ENCODE measurements around the gene SELENOH. TPM values are rescaled to one million over a fixed set of nuclear protein-coding genes. Genes with fewer than 3 reads are reported as not detected.

Gene SELENOH
- total RNA-seq, 1 experiment from 2014 or later = 134 TPM

DNA sequence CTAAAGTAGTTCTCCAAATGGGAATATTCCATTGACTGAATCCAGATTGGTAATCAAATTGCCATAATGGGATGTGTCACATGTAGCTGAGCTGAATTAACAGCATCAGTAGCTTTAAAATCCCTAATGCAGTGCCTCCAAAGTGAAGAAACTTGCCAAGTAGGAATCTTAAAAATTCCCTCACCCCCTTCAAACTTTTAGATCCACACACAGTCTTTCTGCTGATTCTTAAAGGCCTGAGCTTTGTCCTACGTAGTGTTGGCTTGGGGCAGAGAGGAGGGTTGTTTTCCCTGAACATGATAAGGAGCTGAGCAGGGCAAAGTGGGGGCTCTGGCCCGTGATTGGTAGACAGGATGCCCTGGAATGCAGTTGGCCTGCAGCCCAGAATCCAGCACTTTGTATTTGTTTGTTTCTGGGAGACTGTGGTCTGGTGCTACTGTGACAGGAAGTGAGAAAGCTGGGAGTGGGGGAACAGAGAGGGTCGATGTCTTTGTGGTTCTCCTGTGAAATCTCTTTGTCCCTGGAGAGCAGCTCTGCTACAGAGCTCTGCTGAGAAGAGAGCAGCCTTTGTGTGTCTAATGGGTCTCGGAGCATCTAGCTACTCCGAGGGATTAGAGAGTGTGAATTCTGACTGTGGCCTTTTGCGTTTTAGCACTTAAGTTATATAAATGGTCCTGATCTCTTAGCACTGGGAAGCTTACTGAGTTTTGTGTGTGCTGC lies 37.2 kb downstream of the SELENOH start:
- peak; percentile 100 for DNase-seq (ENCODE audit: low read depth)

DNA sequence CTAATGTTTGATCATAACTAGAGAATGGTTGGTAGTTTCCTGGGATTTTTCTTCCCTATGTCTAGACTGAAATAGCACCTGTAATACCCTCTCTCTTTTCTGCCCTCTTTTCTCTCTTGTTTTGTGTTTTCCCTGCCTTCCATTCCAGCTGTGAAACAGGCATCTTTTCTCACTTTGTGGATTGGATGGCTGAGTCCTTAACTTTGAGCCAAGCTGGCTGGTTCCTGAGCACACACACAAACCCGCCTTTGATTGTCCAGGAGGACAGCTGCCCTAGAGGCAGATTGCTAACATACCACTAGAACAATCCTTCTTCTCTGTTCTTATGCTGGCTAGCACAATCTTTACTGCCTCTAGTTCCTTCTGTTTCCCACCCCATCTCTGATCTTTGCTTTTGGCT lies 38.0 kb downstream of the SELENOH start:
- peak; percentile 50 for DNase-seq (ENCODE audit: low read depth)

DNA sequence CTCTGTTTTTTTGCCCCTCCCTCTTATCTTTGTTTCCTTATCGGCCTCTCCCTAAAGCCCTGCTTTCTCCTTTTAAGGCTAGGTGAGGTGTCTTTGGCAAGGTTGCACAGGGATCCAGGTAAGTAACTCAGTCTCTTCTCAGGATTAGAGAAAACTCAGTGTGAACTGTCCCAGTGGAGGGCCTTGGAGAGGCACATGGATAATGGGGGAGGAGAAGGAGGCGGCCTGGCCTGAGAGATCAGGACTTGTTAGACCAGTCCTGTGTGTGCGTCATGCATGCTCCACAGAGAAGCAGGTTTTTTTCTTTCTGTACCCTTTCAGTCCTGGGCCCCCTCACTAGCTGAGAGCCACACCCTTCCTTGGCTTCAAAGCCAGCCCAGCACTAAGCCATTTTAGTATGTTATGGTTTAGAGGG lies 40.2 kb downstream of the SELENOH start:
- DNase-seq (ENCODE audit: low read depth) = no peak

DNA sequence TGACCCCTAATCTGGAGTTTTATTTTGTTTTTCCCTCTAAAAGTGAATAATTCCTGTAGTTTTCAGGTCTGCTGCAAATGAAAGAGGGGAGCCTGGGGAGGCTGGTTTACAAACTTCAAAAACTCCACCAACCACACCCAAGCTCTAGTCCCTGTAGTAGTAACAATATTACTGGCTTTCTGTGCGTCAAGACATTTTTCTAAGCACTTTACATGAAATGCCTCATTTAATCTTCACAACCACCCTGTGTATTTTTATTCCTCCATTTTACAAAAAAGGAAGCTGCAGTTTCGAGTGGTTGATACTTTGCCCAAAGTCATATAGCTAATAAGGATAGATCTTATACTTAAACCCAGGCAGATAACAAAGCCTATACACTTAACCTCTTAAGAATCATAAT lies 43.8 kb downstream of the SELENOH start:
- DNase-seq (ENCODE audit: low read depth) = no peak

DNA sequence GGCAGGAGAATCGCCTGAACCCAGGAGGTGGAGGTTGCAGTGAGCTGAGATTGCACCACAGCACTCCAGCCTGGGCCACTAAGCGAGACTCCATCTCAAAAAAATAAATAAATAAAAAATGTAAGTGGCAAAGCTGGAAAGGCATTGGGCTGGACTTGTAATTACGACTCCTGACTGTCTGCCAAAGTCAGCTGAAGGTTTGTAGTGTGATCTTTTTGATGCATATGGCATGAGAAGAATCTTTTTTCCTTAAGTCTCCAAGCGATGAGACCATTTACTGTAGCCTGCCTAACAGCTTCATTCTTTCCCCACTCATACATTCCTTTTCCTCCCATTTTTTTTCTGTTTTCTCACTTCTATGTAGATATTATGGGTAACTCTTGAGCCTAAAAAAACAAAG lies 45.1 kb downstream of the SELENOH start:
- DNase-seq (ENCODE audit: low read depth) = no peak

DNA sequence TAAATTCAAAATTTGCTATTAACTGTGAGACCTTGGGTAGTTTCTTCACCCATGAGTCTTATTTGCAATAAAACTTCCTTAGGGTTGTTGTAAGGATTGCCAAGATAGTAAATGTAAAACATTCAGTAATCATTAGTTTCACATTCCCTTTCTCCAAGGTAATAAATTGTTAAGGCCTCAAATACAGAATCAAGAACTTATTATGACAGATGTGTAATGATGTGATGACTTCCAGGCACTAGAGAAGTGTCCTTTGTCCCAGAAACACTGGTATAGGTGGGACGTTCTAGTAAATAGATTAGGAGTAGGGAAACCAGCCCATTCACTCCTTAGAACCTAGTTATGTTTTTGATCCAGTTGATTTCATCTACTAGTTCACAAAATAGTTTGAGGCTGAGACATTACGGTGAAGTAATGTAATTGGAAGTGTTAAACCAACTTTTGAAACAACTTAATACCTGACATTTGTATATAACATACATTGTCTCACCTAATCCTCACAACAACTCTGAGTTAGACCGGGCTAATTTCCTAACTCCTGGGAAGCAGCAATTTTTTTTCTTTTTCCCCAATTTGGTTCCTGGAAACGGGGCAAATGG lies 45.8 kb downstream of the SELENOH start:
- DNase-seq (ENCODE audit: low read depth) = no peak

DNA sequence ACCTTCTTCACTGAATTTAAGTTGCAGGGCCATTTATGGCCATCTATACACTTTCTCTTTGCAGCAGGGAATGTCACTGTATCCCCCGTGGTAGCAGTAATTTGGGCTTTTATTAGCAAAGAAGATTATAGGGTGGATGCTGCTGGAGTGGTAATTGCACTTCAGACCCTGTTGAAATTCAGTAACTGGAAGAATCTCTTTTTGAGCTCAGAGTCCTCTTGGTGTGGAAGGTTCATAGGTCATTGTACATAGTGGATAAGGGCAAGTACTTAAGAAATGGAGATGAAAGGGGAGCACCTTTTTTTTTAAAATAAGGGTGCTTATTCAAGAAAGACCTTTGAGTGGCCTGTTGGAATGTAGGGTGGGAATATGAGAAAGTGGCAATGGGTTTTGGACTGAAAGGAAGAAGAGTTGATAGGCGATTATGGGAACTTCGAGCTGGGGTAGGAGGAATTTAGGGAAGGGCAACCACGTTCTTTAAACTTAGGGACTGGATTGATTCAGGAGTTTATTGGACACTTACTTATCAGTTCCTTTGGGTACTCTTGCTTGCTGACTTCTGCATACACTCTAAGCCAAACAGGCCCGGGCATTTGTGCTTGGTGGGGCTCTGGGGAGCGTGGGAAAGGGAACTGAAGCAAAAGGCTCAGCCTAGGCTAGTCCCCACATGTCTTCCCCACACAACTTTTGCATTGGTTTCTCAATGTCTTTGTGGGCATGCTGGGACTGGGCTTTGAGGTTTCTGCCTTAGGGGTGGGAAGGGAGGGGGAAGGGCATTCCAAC lies 46.8 kb downstream of the SELENOH start:
- DNase-seq (ENCODE audit: low read depth) = no peak

DNA sequence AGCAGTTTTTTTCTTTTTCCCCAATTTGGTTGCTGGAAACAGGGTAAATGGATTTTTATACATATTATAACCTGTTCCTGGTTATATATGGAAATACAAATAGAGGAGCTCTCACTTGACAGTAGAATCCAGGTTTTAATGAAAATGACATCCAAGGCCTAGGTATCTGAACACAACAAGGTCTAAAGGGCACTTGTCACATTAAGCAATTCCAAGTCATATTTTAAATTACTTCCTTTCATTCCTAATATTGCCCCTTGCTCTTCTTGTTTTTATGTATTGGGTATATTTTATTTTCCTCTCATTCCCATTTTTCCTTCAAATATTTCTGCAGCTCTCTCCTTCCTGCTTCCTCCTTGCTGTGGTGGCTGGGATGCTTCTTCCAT lies 47.4 kb downstream of the SELENOH start:
- DNase-seq (ENCODE audit: low read depth) = no peak

DNA sequence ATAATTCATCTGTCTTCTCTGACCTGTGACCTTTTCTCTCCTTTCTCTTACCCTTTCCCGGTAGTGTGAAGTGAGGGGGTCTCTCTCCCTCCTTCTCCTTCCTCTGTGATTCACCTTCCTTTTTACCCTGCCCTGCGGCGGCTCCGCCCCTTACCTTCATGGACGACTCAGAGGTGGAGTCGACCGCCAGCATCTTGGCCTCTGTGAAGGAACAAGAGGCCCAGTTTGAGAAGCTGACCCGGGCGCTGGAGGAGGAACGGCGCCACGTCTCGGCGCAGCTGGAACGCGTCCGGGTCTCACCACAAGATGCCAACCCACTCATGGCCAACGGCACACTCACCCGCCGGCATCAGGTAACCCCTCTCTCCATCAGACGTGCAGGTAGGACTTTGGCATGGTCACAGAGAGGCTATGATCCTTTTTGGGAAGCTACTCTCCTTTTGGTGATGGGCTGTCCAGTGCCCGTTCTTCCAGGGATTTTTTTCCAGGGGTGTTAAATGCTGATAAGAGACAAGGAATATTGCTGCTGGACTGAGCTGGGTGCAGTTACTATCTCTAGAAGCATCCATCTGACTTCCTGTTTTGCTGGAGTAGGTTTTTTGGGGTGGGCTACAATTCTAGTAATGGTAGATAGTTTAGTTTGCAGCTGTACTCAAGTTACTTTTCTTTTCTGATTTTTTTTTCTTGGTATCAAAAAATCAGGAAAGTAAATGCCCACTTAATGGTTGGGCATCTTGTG lies 50.2 kb downstream of the SELENOH start:
- DNase-seq (ENCODE audit: low read depth) = no peak

DNA sequence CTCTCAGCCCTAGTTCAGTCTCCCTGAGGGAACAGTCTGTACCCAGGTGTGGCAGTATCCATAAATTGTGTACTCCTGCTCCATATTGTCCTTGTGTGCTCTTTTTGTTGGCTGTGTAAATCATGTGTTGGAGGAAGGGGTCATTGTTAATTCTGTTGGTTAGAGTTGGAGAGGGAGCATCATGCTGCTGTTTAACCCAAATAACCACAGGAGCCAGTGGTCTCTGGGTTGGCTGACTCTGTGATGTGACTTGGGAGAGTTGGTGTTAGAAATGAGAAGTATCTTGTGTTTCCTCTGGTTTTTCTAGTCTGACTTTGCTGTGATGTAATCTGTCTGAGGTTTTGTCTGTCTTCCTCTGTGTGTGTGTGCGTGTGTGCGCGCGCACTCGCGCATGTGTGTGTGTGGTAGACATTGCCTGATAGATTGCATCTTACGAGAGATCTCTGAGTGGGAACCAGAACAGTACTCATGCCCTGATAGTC lies 50.8 kb downstream of the SELENOH start:
- peak; percentile 38 for DNase-seq (ENCODE audit: low read depth)

DNA sequence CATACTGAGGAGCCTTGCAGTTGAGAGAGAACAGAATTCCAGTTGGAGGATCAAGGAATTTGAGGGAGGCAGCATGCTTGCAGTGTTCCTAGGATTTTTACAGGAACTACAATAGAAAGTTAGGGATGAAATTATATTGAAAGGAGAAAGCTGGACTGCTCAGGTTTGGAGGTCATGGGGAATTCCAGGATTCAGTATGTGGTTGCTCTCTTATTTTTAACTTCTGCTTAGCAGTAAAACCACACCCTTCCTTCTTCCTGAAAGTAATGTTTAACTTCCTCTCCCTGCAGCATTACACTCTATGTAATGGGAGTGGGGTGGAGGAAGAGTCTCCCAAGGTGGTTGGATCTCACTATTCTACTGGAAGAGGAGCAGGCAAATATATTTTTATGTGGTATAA lies 51.6 kb downstream of the SELENOH start:
- DNase-seq (ENCODE audit: low read depth) = peak; percentile 52

Small RNA genes within 50 kb of the gene (small RNA-seq; reads per million reads assigned to genes)
- gene AP001931.1 (not detected), gene TMX2-CTNND1 (not detected)

Other genes with a start within 250 kb of the SELENOH start
- 13.6 and 14.5 TPM in 2 replicates for gene SLC43A1, start 225.8 kb upstream of the SELENOH start, total RNA-seq (2014; rRNA removed; shearing (Covaris generic))
- 115 and 191 TPM in 2 replicates for gene TIMM10, start 210.7 kb upstream of the SELENOH start, total RNA-seq (2014; rRNA removed; shearing (Covaris generic))
- not detected in 2 replicates for gene SMTNL1, start 203.9 kb upstream of the SELENOH start, total RNA-seq (2014; rRNA removed; shearing (Covaris generic))
- gene UBE2L6, start 173.8 kb upstream of the SELENOH start, total RNA-seq (2014; rRNA removed; shearing (Covaris generic)) = 37.3 and 51.2 TPM in 2 replicates
- not detected in 2 replicates for gene SERPING1, start 143.8 kb upstream of the SELENOH start, total RNA-seq (2014; rRNA removed; shearing (Covaris generic))
- 0.42 and 0.84 TPM in 2 replicates for gene YPEL4, start 91.6 kb upstream of the SELENOH start, total RNA-seq (2014; rRNA removed; shearing (Covaris generic))
- 41.5 and 42.9 TPM in 2 replicates for gene CLP1, start 83.7 kb upstream of the SELENOH start, total RNA-seq (2014; rRNA removed; shearing (Covaris generic))
- 36.9 and 59.0 TPM in 2 replicates for gene ZDHHC5, start 73.4 kb upstream of the SELENOH start, total RNA-seq (2014; rRNA removed; shearing (Covaris generic))
- gene MED19, start 29.3 kb upstream of the SELENOH start, total RNA-seq (2014; rRNA removed; shearing (Covaris generic)) = 29.3 and 32.1 TPM in 2 replicates
- 161 and 179 TPM in 2 replicates for gene TMX2, start 28.9 kb upstream of the SELENOH start, total RNA-seq (2014; rRNA removed; shearing (Covaris generic))
- gene BTBD18, start 10.3 kb downstream of the SELENOH start, total RNA-seq (2014; rRNA removed; shearing (Covaris generic)) = not detected in 2 replicates
- 41.4 and 49.5 TPM in 2 replicates for gene CTNND1, start 20.3 kb downstream of the SELENOH start, total RNA-seq (2014; rRNA removed; shearing (Covaris generic))